Fibroblast of skin of abdomen (primary cell): ENCODE measurements around the gene RND2.
"Not testable (repeated sequence)": the region's sequence is repeated elsewhere in the genome, so short reads cannot be mapped to it uniquely, and the experiment has no call there.

Experiments used
- DNase-seq: peaks from one replicate; pipeline ENCODE4 v3.0.0-alpha.2; 2013

RND2 gene

DNA sequence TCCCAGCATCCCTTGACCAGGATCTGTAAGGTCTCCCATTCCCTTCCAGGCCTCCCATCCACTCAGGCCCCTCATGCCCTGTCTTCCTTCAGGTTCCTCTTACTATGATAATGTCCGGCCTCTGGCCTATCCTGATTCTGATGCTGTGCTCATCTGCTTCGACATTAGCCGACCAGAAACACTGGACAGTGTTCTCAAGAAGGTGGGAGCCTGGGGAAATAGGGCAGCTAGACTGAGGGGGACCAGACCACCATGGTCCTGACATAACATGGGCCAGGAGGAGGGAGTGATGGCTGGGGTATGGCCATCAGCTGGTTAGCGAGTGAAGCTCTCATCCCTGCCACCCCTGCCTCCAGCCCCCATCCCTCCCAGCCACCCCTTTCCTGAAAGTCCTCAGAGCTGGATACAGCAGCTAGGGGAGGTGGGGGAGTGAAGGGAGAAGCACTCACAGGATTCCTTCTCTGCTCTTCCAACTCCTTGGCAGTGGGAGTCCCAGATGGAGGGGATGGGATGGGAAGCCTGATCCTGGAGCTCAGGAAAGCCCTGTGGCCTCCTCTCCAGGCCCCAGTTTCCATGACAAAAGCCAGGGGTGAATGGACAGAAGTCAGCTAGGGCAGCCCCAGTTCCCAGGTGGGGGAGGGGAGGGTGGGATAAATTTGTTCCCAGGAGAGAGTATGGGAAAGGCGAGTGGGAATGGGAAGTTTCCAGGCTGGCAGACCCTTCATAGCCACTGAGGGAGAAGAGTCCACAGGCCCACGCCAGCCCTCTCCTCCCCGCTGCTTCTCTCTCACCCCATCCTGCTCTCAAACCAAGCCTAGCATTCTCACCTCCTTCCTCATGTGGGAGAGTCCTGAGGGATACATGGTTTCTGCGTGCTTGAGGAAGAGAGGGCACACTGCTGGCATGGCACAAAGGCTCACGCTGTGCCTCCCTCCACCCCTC is 2.3 kb downstream of the RND2 start:
- no peak for DNase-seq

DNA sequence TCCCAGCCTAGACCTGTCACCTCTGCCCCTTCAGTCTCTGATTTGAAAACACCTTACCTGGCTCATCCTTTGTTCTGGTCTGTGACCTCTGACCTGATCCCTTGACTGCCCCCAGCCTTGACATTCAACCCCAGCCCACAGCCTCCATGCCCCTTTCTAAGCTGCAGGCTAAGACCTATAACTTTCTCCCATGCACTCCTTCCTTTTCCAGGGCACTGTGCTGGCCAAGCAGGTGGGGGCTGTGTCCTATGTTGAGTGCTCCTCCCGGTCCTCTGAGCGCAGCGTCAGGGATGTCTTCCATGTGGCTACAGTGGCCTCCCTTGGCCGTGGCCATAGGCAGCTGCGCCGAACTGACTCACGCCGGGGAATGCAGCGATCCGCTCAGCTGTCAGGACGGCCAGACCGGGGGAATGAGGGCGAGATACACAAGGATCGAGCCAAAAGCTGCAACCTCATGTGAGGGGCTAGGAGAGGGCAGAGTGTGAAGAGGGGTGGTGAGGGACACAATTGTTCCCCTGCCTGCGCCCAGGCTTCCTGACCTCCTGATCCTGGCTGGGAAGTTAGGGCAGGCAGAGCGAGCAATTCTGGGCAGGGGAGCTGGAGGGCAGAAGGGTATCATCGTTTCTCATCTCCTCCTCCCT is 3.3 kb downstream of the RND2 start:
- no peak for DNase-seq

DNA sequence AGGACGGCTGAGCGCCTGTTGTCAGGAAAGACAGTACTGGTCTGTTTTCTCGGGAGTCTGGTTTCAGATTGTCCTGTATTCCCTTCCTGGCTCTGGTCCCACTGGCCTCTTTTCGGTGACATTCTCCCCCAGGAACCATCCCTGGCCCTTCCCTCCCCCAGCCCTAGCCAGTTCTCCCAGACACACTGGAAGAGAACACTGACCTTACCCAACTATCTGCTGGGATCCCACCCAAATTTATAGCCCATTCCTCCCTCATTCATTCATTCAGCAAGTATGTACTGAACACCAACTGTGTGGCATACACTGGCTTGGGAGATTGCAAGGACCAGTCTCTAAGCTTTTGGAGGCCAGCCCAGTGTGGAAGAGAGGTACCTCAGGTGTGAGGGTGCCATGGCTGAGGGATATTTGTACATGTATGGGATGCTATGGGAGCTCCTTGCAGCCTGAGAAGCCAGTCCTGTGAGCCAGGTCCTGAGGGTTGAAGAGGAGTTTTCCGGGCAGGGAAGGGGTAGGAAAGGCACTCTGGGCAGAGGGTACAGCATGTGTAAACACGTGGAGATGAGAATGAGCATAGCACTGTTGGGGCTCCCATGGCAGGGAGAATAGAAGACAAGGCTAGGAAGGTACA is 5.2 kb downstream of the RND2 start:
- no peak for DNase-seq

DNA sequence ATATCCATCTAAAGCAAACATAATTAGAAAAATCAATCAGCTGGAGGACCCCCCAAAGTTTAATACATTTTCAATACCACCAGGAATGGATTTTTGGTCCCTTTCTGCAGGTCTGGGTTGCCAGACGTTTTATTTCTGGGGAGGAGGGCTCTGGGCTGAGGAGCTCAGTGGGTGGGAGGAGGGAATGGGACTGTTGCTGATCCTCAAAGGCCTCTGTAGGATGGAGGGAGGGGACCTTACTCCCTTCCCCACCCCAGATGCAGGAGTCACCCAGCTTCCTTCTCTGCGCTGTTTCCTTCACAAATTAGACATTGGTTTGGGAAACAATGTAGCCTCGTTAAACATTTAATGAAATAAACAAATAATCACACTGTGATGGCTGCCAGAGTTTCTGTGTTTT is 6.6 kb downstream of the RND2 start:
- no peak for DNase-seq

DNA sequence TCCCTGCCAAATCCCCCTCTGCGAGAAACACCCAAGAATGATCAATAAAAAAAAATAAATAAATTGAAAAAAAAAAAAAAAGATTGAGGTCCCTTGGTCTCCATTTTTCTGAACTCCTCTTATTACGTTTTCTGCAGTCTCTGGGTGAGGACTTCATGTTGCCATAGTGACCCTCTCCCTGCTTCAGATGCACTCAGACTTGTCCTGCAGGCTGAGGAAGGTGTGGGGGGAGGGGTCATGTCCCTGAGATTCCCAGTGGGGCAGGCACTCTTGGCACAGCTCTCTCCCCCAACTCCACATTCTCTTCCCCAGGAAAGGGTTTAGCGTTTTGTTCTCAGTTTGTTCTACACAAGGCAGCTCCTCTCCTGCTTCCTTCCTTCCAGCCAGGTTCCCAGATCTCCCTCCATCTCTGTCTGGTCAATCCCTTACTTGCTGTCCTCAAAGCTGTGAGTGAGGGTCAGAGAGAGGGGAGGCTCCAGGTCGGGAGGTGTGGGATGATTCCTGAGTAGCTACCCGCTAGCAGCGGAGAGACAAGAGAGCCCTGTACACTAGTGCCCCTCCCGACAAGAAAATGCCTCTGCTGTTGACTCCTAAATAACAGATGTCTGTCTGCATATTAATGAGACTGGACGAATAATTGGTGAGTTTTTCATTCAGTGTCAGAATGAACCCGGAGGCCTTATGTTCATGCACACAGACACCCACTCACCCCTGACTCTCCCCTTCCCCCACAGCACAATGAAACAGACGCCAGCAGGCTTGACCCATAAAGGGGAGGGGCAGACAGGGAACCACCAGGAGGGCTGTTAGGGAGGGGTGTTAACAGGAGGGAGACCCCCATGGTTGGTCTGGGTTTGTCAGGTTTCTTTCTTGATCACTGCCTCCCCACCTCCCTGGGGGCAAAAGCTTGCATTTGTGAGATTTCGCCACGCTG is 9.2 kb downstream of the RND2 start:
- DNase-seq, result no peak

DNA sequence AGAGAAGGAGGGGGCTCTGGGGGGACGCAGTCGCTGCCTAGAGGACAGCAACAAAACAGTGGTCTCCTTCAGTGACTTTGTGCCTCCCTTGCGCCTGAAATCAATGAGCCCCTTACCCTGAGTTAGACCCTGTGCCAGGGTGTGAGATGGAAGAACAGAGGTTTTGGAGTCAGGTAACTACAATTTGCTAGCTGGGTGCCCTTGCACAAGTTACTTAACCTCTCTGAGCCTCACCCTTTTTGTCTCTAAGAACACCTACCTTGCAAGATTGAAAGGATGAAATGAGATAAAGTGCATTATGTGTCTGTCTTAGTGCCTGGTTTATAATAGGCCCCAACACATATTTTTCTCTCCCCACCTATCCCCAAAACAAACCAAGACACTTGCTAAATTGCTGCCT is 9.9 kb downstream of the RND2 start:
- DNase-seq, result no peak

DNA sequence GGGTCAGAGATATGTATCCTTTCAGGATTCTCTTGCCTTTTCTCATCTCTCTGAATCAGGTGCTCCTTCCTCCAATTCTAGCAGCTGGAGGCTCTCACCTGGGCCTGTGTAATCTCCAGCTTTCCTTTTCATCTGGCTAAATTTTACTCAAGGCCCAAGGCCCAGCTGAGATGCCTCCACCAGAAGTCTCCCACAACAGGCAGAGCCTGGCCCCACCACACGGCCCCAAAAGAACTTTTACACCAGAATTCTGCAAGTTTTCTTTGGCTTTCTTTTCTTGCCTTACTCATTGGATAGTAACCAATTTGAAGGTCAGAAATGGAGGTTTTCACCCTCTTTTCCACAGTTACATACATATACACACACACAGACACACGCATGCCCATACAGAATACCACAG is 14.6 kb downstream of the RND2 start:
- DNase-seq, result no peak

DNA sequence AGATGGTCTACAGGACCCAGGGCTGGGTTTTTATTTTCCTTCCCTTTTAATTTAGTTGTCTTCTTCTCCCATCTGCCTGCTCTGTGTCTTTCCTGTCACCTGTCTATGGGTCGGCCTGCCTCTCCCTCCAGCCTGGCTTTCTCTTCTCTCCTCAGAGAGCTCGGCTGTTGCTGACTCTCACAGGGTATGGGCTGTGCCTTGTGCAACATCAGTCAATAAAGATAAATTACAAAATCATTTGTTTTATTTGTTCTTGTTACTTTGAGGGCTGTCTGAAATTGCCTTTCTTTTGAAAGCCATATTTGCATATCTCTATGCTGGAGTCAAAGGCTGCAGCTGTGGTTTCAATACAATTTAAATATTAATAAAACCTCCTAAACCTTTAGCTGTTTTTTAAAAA is 15.6 kb downstream of the RND2 start:
- no peak for DNase-seq

DNA sequence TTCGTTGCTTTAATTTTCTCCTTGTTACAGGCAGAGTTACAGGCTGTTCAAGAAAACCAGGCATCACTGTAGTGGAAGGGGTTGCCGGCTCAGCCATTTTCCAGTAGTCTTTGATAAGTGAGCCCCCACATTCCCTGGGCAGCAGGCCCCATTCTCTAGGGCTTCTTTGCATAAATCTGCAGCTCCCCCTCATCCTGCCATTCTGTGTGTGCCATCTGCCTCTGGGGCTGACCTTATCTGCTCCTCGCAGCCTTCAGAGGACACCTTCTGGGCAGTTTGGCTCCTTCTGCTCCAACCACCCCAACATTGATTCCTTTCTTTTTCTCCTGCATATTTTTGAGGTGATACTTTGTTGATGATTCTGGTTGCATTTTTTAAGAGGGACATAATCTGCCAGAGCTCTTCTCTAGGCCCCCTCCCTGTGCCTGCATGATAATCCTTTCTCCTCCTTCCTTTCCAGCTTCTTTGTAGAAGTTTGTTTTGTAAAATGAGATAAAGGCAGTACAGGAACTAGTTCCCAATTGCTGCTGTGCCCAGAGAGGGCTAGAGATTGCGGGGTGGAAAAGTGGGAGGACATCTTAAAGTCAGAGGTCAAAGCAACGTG is 17.1 kb downstream of the RND2 start:
- DNase-seq, result no peak

DNA sequence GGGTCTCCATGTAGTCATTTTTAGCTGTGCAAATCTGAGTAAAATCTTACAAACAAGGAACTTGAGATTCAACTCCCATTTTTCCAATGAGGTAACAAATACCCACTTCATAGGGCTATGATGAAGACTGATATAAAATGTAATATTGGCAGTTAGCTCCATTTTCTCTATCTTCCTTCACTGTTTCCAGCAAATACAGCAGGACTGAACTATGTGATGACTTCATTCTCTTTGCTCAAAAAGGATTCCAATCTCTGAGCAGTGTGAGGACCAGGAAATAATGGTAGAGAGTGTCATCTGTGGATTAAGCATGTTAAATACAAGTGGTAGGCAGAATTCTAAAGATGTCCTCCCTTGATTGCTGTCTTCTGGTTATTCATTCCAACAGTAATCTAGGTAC is 18.3 kb downstream of the RND2 start:
- no peak for DNase-seq

DNA sequence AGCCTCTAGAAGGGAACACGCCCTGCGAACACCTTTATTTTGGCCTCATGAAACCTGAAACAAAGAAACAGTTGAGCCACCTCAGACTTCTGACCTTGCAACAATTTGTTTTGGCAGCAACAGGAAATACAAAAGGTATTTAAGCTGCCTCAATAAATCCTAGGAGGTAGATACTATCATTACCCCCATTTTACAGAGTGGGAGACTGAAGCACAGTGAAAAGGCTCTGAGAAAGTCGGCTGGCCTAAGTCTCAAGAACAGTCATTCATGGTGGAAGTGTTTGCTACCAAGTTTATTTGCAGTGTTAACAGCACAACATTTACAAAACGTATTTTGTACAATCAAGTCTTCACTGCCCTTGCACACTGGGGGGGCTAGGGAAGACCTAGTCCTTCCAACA is 19.0 kb downstream of the RND2 start:
- no peak for DNase-seq

DNA sequence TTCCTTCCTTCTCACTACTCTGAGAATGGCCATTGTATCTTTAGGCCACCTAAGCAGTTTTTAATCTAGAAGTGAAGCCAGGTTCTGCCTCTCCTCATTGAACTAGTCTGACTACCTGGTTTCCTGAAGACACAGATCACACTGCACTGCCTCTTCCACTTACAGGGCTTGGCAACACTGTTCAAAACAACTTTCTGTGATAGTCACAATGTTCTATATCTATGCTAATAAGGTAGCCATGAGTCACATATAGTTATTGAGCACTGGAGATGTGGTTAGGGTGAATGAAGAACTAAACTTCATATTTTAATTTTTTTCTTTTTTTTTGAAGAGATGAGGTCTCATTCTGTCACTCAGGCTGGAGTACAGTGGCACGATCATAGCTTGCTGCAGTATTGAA is 26.9 kb downstream of the RND2 start:
- no peak for DNase-seq

DNA sequence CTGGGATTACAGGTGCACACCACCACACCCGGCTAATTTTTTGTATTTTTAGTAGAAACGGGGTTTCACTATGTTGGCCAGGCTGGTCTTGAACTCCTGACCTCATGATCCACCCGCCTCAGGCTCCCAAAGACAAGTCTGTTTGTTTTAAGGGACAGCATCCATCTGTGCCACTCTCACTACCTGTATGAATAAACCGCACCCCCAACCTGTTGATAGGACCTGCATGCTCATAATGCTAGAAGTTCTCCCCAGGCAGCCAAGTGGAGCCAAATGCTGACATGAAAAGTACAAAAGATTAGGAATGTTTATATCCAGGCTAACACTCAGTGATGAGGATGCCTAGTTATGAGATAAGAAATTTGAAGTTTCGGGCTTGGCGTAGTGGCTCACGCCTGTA is 28.0 kb downstream of the RND2 start:
- not testable (repeated sequence) for DNase-seq

DNA sequence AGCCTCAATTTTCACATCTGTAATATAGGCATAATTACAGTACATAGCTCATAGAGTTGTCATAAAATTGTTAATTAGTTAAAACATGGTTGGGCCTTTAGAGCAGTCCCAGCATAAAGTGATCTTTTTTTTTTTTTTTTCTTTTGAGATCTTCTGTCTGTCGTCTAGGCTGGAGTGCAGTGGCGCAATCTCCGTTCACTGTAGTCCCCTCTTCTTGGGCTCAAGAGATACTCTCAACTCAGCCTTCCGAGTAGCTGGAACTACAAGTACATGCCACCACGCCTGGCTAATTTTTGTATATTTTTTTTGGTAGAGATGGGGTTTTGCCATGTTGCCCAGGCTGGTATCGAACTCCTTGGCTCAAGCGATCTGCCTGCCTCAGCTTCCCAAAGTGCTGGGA is 31.0 kb downstream of the RND2 start:
- no peak for DNase-seq

DNA sequence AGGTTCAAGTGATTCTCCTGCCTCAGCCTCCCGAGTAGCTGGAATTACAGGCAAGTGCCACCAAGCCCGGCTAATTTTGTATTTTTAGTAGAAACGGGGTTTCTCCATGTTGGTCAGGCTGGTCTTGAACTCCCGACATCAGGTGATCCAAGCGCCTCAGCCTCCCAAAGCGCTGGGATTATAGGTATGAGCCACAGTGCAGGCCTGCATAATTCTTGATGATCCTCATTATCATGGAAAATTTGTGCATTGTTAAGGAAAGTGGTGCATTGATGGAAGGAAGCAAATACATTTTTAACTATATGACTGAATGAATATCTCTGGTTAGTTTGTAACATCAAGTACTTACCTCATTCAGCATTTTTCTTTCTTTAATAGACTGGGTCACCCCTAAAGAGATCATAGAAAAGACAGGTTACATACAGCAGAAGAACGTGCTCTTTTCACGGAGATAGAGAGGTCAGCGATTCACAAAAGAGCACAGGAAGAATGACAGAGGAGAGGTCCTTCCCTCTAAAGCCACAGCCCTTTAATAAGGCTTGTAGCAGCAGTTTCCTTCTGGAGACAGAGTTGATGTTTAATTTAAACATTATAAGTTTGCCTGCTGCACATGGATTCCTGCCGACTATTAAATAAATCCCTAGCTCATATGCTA is 38.1 kb downstream of the RND2 start:
- DNase-seq, result no peak

DNA sequence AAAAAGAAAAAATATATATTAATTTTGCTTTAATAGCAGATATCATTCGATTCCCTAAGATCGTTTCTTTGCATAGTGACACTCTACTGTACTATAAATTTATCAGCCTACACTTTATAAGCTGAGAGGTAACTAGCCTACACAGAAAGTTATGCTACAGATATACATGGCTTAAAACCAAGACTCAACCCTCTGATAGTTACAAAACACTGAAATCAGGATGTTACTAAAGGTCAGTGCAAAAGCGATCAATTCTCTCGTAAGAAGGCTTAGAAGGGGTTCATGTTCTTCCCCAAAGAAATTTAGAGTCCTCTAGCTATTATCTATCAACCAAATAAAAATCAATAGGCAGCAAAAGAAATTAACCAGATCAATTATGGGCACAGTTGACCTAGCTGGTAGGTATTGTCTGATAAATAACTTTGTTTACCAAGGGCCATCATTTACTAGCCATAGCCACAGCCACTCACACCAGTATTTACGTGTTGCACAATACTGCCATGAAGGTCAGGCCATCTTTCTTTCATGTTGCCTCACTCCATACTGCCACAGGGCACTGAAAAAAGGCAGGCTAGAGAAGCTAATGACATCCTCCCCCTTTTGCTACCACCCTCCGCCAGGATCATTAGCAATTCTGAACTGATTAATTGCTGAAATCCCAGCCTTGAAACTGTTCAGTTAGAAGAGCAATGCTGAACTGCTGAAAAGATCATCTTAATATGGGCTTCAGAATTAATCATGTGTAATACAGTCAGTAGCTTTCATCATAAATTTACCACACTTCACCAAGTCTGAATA is 43.7 kb downstream of the RND2 start:
- DNase-seq, result no peak

DNA sequence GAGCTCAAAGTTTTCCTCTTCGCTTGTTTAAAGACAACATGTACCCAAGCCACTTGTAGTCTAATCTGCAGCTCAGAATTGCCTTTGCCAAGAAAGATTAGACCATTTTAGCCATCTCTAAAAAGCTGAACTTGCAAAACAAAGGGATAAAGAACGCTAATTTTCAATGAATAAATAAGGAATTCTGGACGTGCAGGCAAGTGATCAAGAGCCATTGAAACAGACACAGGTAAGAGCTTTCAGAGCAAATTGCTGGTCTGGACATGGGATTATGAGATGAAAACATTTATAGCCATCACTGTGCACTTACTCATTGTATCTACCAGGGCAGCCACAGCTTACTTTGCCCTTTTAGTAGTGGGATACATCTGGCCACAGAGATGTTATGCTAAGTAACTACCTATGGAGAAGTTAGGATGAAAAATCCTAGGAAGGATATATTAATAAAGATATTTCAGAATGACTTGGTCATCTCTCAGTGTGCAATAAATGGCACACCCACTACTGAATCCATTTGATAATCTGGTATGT is 44.4 kb downstream of the RND2 start:
- no peak for DNase-seq

DNA sequence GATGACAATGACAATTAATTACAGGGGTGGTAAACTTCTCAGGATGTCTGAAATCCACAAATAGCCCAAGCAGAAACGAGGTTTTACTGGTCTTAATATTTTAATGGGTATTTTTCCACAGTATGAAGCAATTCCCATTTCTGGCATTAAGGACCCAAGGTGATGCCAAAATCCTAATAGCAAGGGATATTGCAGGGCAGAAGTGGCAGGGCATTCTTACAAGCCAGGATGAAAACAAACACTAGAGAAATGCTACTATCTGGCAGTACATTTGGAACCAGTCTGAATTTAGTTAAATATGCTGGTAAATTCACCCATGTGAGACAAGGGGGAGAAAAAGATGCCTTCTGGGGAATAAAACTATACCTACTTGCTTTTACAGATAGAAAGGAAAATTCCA is 45.2 kb downstream of the RND2 start:
- no peak for DNase-seq

DNA sequence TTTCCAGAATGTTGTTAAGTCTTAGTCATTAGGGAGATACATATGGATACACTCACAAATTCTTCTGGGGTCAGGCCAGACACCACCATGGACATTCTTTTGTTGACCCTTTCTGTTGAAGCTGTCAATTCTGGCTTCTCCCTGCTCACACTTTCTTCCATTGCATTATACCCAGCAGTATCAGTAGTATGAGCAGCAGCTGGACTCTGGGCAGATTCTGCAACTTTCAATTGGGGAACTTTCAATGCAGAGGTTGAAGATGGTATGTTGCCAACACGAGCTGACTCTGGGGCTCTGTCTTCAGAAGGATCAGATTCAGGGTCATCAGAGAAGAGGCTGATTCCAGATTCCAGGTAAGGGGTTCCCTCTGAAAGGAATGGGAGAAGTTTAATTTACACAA is 45.8 kb downstream of the RND2 start:
- no peak for DNase-seq

DNA sequence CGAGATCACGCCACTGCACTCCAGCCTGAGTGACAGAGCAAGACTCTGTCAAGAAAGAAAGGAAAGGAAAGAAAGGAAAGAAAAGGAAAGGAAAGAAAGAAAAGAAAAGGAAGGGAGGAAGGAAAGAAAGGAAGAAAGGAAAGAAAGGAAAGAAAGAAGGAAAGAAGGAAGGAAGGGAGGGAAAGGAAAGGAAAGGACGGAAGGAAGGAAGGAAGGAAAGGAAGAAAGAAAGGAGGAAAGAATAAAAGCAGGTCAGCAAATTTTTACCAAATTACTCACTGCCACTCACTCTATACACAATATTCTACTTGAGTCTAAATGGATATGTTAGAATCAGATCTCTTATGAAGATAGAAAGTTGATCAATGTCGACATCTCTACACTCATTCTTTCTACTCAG is 49.8 kb downstream of the RND2 start:
- no peak for DNase-seq
